ENCODE measurements around the gene NDUFV1.
"Not testable (repeated sequence)": the region's sequence is repeated elsewhere in the genome, so short reads cannot be mapped to it uniquely, and the experiment has no call there.

The NDUFV1 gene

GRCh38 chr11:67654225-67654624 is 47.5 kb downstream of the NDUFV1 start:
- peaks cover 18% of the 10 kb centered on the region for H3K4me1 ChIP-seq (ENCODE audit: low read length)
- no peak overlapping the region for H3K4me2 ChIP-seq (ENCODE audit: low read depth, low read length)
- TF ChIP-seq CTCF (IDR thresholded peaks at IDR 0.05; ENCODE audit: low read length) = no peak
- no peak for TF ChIP-seq EZH2 (optimal IDR thresholded peaks at IDR 0.05; ENCODE audit: low read depth, low read length)
- TF ChIP-seq EZH2phosphoT487 (IDR thresholded peaks at IDR 0.05; ENCODE audit: low read length) = no peak
- H3K9me2 ChIP-seq (replicated peaks; ENCODE audit: insufficient read depth, low read length) = no peaks in the 10 kb centered on the region
- no peaks in the 10 kb centered on the region for H4K20me1 ChIP-seq (ENCODE audit: insufficient read depth, low read length)
- no peaks in the 10 kb centered on the region for H3K36me3 ChIP-seq (replicated peaks; ENCODE audit: insufficient read depth, low read length)
- H3K9ac ChIP-seq (ENCODE audit: low read length) = no peak overlapping the region
- no peaks in the 10 kb centered on the region for H3K79me2 ChIP-seq (ENCODE audit: low read length)
- no peak for DNase-seq
- peaks cover 15% of the 10 kb centered on the region for H3F3A ChIP-seq (ENCODE audit: insufficient read depth, low read length)
- no peaks in the 10 kb centered on the region for H3K27me3 ChIP-seq (replicated peaks; ENCODE audit: insufficient read depth, low read length)
- no peaks in the 10 kb centered on the region for H3K9me3 ChIP-seq (replicated peaks; ENCODE audit: insufficient read depth, low read length)
- no peak overlapping the region for H2AFZ ChIP-seq (ENCODE audit: low read length)
- no peak overlapping the region for H3K4me3 ChIP-seq (ENCODE audit: low read length)
- H3K27ac ChIP-seq (ENCODE audit: low read length) = no peak overlapping the region

- Histone ChIP-seq H3K27ac (ENCODE audit: low read length) (no peak overlapping the region), H3K4me2 (ENCODE audit: low read depth, low read length) (no peak overlapping the region), H3K4me3 (ENCODE audit: low read length) (no peak overlapping the region), H3K9me3 (replicated peaks; ENCODE audit: insufficient read depth, low read length) (no peaks in the 10 kb centered on the region), H2AFZ (ENCODE audit: low read length) (no peak overlapping the region), H3K27me3 (replicated peaks; ENCODE audit: insufficient read depth, low read length) (no peaks in the 10 kb centered on the region; the same call in none of the 2 replicates), H3K9ac (ENCODE audit: low read length) (no peak overlapping the region), H4K20me1 (ENCODE audit: insufficient read depth, low read length) (no peaks in the 10 kb centered on the region), H3K79me2 (ENCODE audit: low read length) (no peaks in the 10 kb centered on the region), H3K4me1 (ENCODE audit: low read length) (peaks cover 10% of the 10 kb centered on the region), H3K9me2 (replicated peaks; ENCODE audit: insufficient read depth, low read length) (no peaks in the 10 kb centered on the region), H3K36me3 (replicated peaks; ENCODE audit: insufficient read depth, low read length) (no peaks in the 10 kb centered on the region), H3F3A (ENCODE audit: insufficient read depth, low read length) (peaks cover 10% of the 10 kb centered on the region)
- TF ChIP-seq EZH2 (optimal IDR thresholded peaks at IDR 0.05; ENCODE audit: low read depth, low read length) = no peak
- no peak for TF ChIP-seq EZH2phosphoT487 (IDR thresholded peaks at IDR 0.05; ENCODE audit: low read length)
- TF ChIP-seq CTCF (IDR thresholded peaks at IDR 0.05; ENCODE audit: low read length) = no peak
- no peak for DNase-seq
Observed at GRCh38 chr11:67656278-67656922, 49.7 kb downstream of the NDUFV1 start.

GRCh38 chr11:67657300-67657699 is 50.6 kb downstream of the NDUFV1 start:
- H3K9me2 ChIP-seq (replicated peaks; ENCODE audit: insufficient read depth, low read length) = no peaks in the 10 kb centered on the region
- no peak for DNase-seq
- H3K36me3 ChIP-seq (replicated peaks; ENCODE audit: insufficient read depth, low read length) = no peaks in the 10 kb centered on the region
- no peak overlapping the region for H3K4me3 ChIP-seq (ENCODE audit: low read length)
- H4K20me1 ChIP-seq (ENCODE audit: insufficient read depth, low read length) = no peaks in the 10 kb centered on the region
- no peaks in the 10 kb centered on the region for H3K9me3 ChIP-seq (replicated peaks; ENCODE audit: insufficient read depth, low read length)
- peaks cover 9% of the 10 kb centered on the region for H3K27me3 ChIP-seq (replicated peaks; ENCODE audit: insufficient read depth, low read length)
- no peak overlapping the region for H2AFZ ChIP-seq (ENCODE audit: low read length)
- TF ChIP-seq EZH2 (optimal IDR thresholded peaks at IDR 0.05; ENCODE audit: low read depth, low read length) (no peak), EZH2phosphoT487 (IDR thresholded peaks at IDR 0.05; ENCODE audit: low read length) (no peak), CTCF (IDR thresholded peaks at IDR 0.05; ENCODE audit: low read length) (no peak)
- H3K4me1 ChIP-seq (ENCODE audit: low read length) = peaks cover 10% of the 10 kb centered on the region
- no peak overlapping the region for H3K4me2 ChIP-seq (ENCODE audit: low read depth, low read length)
- H3K9ac ChIP-seq (ENCODE audit: low read length) = no peak overlapping the region
- no peak overlapping the region for H3K27ac ChIP-seq (ENCODE audit: low read length)
- peaks cover 10% of the 10 kb centered on the region for H3F3A ChIP-seq (ENCODE audit: insufficient read depth, low read length)
- H3K79me2 ChIP-seq (ENCODE audit: low read length) = no peaks in the 10 kb centered on the region

- not testable (repeated sequence) for H3K27ac ChIP-seq (ENCODE audit: low read length); H3F3A ChIP-seq (ENCODE audit: insufficient read depth, low read length); H2AFZ ChIP-seq (ENCODE audit: low read length); H3K4me1 ChIP-seq (ENCODE audit: low read length); H3K9me3 ChIP-seq (replicated peaks; ENCODE audit: insufficient read depth, low read length); H3K9ac ChIP-seq (ENCODE audit: low read length); H3K4me3 ChIP-seq (ENCODE audit: low read length); H3K36me3 ChIP-seq (replicated peaks; ENCODE audit: insufficient read depth, low read length); H3K4me2 ChIP-seq (ENCODE audit: low read depth, low read length); DNase-seq; H4K20me1 ChIP-seq (ENCODE audit: insufficient read depth, low read length); H3K9me2 ChIP-seq (replicated peaks; ENCODE audit: insufficient read depth, low read length); H3K79me2 ChIP-seq (ENCODE audit: low read length)
- peaks cover 20% of the 10 kb centered on the region for H3K27me3 ChIP-seq (replicated peaks; ENCODE audit: insufficient read depth, low read length)
Observed at GRCh38 chr11:67659651-67660165, 53.0 kb downstream of the NDUFV1 start.

- H4K20me1 ChIP-seq (ENCODE audit: insufficient read depth, low read length); H3K4me3 ChIP-seq (ENCODE audit: low read length); DNase-seq; H3K27ac ChIP-seq (ENCODE audit: low read length); H3K36me3 ChIP-seq (replicated peaks; ENCODE audit: insufficient read depth, low read length); H3K9me2 ChIP-seq (replicated peaks; ENCODE audit: insufficient read depth, low read length); H3K4me1 ChIP-seq (ENCODE audit: low read length); H3K9ac ChIP-seq (ENCODE audit: low read length); H3K4me2 ChIP-seq (ENCODE audit: low read depth, low read length); H3F3A ChIP-seq (ENCODE audit: insufficient read depth, low read length); H3K79me2 ChIP-seq (ENCODE audit: low read length); H2AFZ ChIP-seq (ENCODE audit: low read length); H3K9me3 ChIP-seq (replicated peaks; ENCODE audit: insufficient read depth, low read length): not testable (repeated sequence)
- H3K27me3 ChIP-seq (replicated peaks; ENCODE audit: insufficient read depth, low read length) = peaks cover 20% of the 10 kb centered on the region
Observed at GRCh38 chr11:67660752-67661151, 54.0 kb downstream of the NDUFV1 start.

All from MM.1S (cell line).